ENCODE results near the gene TMX4. TPM values are rescaled to one million over a fixed set of nuclear protein-coding genes. Genes with fewer than 3 reads are reported as not detected.

TMX4 gene
- polyA plus RNA-seq, 1 donor (not counting 4 experiments of a cell fraction or from before 2014, with no cell fraction given) = 5.9 TPM

DNA sequence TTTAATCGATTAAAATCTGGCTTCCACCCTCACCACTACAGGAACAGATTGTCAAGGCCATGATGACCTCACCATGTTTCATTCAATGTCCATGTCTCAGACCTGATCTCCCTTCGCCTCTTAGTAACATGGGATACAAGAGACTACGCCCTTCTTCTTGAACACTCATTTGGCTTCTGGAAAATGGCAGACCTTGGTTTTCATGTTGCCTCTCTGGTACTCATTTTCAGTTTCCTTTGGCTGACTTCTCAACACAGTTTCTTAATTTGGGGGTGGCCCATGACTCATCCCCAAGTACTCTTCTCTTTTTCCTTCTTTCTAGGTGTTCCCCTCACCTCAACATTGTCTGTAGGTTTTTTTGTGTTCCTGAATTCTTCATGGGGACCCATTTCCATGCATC, 22.7 kb downstream of the TMX4 start:
- Histone ChIP-seq H3K27ac (ENCODE audit: control insufficient read depth, insufficient read depth, low read length) (no peak overlapping the region), H3K4me2 (ENCODE audit: control insufficient read depth, extremely low read depth, insufficient read depth, low read depth, low read length) (no peak overlapping the region), H3K9me1 (ENCODE audit: control insufficient read depth, extremely low read depth, insufficient read depth, low read length) (no peaks in the 10 kb centered on the region), H4K20me1 (ENCODE audit: control insufficient read depth, extremely low read depth, insufficient read depth, low read length) (no peaks in the 10 kb centered on the region), H3K79me2 (ENCODE audit: control insufficient read depth, insufficient read depth, low read length) (no peaks in the 10 kb centered on the region), H3K36me3 (ENCODE audit: control insufficient read depth in 2 of 2, extremely low read depth in 1 of 2, insufficient read depth in 2 of 2, low read length in 2 of 2) (no peaks in the 10 kb centered on the region), H3K9me3 (ENCODE audit: control insufficient read depth, low read depth, low read length) (no peaks in the 10 kb centered on the region), H2AFZ (ENCODE audit: control insufficient read depth, low read length) (no peak overlapping the region), H3K4me3 (ENCODE audit: control insufficient read depth in 2 of 3, extremely low read depth in 1 of 3, insufficient read depth in 2 of 3, low read depth in 1 of 3, low read length in 3 of 3) (no peak overlapping the region), H3K9ac (ENCODE audit: control insufficient read depth, extremely low read depth, insufficient read depth, low read length) (no peak overlapping the region), H3K27me3 (ENCODE audit: control insufficient read depth, extremely low read depth, insufficient read depth, low read length) (no peaks in the 10 kb centered on the region), H3K4me1 (ENCODE audit: control insufficient read depth, extremely low read depth, insufficient read depth, low read length) (no peaks in the 10 kb centered on the region)
- dilution Hi-C loops (cut with MboI; ENCODE audit: extremely low pct_ligation_motif_present, low sequenced_read_pairs) = no loop called here
- TF ChIP-seq EZH2 (IDR thresholded peaks at IDR 0.05; ENCODE audit: low read length) = no peak
- TF ChIP-seq, protein P1, sequence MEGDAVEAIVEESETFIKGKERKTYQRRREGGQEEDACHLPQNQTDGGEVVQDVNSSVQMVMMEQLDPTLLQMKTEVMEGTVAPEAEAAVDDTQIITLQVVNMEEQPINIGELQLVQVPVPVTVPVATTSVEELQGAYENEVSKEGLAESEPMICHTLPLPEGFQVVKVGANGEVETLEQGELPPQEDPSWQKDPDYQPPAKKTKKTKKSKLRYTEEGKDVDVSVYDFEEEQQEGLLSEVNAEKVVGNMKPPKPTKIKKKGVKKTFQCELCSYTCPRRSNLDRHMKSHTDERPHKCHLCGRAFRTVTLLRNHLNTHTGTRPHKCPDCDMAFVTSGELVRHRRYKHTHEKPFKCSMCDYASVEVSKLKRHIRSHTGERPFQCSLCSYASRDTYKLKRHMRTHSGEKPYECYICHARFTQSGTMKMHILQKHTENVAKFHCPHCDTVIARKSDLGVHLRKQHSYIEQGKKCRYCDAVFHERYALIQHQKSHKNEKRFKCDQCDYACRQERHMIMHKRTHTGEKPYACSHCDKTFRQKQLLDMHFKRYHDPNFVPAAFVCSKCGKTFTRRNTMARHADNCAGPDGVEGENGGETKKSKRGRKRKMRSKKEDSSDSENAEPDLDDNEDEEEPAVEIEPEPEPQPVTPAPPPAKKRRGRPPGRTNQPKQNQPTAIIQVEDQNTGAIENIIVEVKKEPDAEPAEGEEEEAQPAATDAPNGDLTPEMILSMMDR (optimal IDR thresholded peaks at IDR 0.05 in 1 of 3, IDR thresholded peaks at IDR 0.05 in 1 of 3, conservative IDR thresholded peaks at IDR 0.05 in 1 of 3; ENCODE audit: extremely low read depth in 1 of 3, insufficient read depth in 2 of 3, low read length in 3 of 3) = no peak
- no peak for FAIRE-seq
- no peak for DNase-seq (ENCODE audit: low read depth, low spot score)

DNA sequence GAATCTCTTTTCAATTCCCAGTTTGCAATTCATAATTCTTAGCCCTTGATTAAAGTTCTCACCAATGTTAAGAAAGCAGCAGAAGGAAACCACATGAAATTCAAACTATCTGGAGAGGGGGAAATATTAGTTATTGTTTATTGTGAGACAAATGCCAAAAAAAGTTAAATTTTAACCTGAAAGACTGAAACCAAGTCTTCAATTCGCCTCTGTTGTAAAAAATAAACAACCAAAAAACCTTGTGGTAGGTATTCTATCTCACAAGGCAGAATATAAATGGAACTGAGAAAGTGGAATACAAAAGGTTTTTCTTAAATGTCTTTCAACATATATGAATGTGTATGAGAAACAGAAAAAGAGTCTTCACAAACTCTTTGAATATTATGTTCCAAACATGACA, 24.8 kb downstream of the TMX4 start:
- H3K9ac ChIP-seq (ENCODE audit: control insufficient read depth, extremely low read depth, insufficient read depth, low read length) = no peak overlapping the region
- no peak overlapping the region for H3K4me2 ChIP-seq (ENCODE audit: control insufficient read depth, extremely low read depth, insufficient read depth, low read depth, low read length)
- no peaks in the 10 kb centered on the region for H3K36me3 ChIP-seq (ENCODE audit: control insufficient read depth in 2 of 2, extremely low read depth in 1 of 2, insufficient read depth in 2 of 2, low read length in 2 of 2)
- H3K4me3 ChIP-seq (ENCODE audit: control insufficient read depth in 2 of 3, extremely low read depth in 1 of 3, insufficient read depth in 2 of 3, low read depth in 1 of 3, low read length in 3 of 3) = no peak overlapping the region
- H3K27ac ChIP-seq (ENCODE audit: control insufficient read depth, insufficient read depth, low read length) = no peak overlapping the region
- FAIRE-seq (no peak), DNase-seq (ENCODE audit: low read depth, low spot score) (no peak)
- no peaks in the 10 kb centered on the region for H4K20me1 ChIP-seq (ENCODE audit: control insufficient read depth, extremely low read depth, insufficient read depth, low read length)
- no peaks in the 10 kb centered on the region for H3K27me3 ChIP-seq (ENCODE audit: control insufficient read depth, extremely low read depth, insufficient read depth, low read length)
- no peak for TF ChIP-seq EZH2 (IDR thresholded peaks at IDR 0.05; ENCODE audit: low read length)
- TF ChIP-seq, protein P1 (optimal IDR thresholded peaks at IDR 0.05 in 1 of 3, IDR thresholded peaks at IDR 0.05 in 1 of 3, conservative IDR thresholded peaks at IDR 0.05 in 1 of 3; ENCODE audit: extremely low read depth in 1 of 3, insufficient read depth in 2 of 3, low read length in 3 of 3) = no peak
- no peak overlapping the region for H2AFZ ChIP-seq (ENCODE audit: control insufficient read depth, low read length)
- H3K9me1 ChIP-seq (ENCODE audit: control insufficient read depth, extremely low read depth, insufficient read depth, low read length) = no peaks in the 10 kb centered on the region
- H3K4me1 ChIP-seq (ENCODE audit: control insufficient read depth, extremely low read depth, insufficient read depth, low read length) = no peaks in the 10 kb centered on the region
- dilution Hi-C loops (cut with MboI; ENCODE audit: extremely low pct_ligation_motif_present, low sequenced_read_pairs) = no loop called here
- H3K79me2 ChIP-seq (ENCODE audit: control insufficient read depth, insufficient read depth, low read length) = no peaks in the 10 kb centered on the region
- no peaks in the 10 kb centered on the region for H3K9me3 ChIP-seq (ENCODE audit: control insufficient read depth, low read depth, low read length)

All from keratinocyte (primary cell).